ENCODE results near the gene MED27.

The MED27 gene

DNA sequence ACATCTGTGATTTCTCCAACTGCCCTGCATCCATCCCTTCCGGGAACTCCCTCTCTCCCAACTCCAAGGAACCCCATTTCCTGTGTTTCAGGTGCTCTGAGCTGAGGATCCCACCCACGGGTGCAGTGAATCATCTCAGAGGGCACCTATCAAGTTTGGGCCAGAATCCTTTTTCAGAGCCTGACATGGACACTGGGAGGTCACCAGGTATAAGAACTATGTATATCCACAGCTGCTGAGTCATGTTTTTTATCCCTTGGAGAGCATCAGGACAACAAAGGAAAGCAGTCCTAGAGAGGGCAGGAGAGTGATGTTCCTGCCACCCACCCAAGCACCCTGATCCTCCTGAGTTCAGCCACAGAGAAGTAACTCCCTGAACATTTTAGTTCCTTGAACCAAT lies 3.8 kb downstream of the MED27 start:
- TF ChIP-seq EP300 (IDR thresholded peaks at IDR 0.05; ENCODE audit: borderline replicate concordance), result no peak
- TF ChIP-seq TAF1 (IDR thresholded peaks at IDR 0.05; ENCODE audit: low read depth), result no peak

DNA sequence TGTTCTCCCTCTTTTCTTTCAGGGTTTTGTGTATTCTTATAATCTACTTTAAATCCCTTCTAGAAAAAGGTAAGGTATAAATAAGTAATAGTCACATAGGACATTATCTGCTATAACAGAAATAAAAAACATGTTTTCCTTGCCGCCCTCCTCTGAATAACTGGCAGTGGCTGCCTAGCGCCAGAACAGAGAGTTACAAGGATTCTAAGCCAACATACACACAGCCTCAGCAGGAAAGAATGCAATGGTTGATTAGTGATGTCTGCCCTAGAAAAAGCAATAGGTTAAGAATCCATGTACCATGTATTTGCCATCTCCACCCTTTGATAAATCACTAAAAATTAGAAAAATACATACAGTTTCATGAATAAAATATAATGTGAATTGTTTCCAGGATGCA lies 4.9 kb downstream of the MED27 start:
- TF ChIP-seq ZBTB7A (IDR thresholded peaks at IDR 0.05; ENCODE audit: low read depth) (no peak), EGR1 (IDR thresholded peaks at IDR 0.05) (no peak), CEBPB (IDR thresholded peaks at IDR 0.05) (no peak), CREB1 (IDR thresholded peaks at IDR 0.05; ENCODE audit: low read depth) (no peak), YY1 (IDR thresholded peaks at IDR 0.05; ENCODE audit: low read depth) (no peak), RAD21 (IDR thresholded peaks at IDR 0.05; ENCODE audit: low read depth) (no peak), TEAD4 (IDR thresholded peaks at IDR 0.05) (no peak), FOXM1 (IDR thresholded peaks at IDR 0.05; ENCODE audit: borderline replicate concordance, low read depth) (no peak), NFIC (IDR thresholded peaks at IDR 0.05) (no peak)
- TF ChIP-seq, protein P1, sequence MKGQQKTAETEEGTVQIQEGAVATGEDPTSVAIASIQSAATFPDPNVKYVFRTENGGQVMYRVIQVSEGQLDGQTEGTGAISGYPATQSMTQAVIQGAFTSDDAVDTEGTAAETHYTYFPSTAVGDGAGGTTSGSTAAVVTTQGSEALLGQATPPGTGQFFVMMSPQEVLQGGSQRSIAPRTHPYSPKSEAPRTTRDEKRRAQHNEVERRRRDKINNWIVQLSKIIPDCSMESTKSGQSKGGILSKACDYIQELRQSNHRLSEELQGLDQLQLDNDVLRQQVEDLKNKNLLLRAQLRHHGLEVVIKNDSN (IDR thresholded peaks at IDR 0.05), result no peak
- TF ChIP-seq, protein P2, sequence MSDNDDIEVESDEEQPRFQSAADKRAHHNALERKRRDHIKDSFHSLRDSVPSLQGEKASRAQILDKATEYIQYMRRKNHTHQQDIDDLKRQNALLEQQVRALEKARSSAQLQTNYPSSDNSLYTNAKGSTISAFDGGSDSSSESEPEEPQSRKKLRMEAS (IDR thresholded peaks at IDR 0.05), result no peak

DNA sequence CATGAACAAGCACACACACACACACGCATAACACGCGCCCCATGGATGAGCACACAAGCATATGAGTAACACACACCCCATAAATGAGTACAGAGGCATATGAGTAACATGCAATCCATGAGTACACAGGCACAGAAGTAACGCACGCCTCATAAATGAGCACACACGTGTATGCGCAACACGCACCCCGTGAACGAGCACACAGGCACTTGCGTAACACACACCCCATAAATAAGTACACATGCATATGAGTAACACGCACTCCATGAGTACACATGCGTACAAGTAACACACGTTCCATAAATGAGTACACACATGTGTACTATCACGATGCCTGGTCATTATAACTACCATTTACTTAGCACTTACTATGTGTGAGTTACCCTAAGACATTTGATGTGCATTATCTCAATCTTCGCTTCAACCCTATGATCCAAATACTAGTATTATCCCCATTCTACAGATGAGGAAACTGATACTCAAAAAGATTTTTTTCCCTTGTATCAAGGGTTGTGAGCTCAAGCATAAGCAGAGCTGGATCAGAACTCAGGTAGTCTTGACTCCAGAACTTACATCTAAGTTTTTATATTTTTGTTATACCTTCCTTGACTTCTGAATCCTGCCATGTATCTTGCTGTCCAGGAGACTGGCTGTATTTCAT lies 7.7 kb downstream of the MED27 start:
- no peak for TF ChIP-seq EGR1 (IDR thresholded peaks at IDR 0.05)
- TF ChIP-seq TEAD4 (IDR thresholded peaks at IDR 0.05), result no peak
- no peak for TF ChIP-seq EP300 (IDR thresholded peaks at IDR 0.05; ENCODE audit: borderline replicate concordance)
- no peak for TF ChIP-seq FOXM1 (IDR thresholded peaks at IDR 0.05; ENCODE audit: borderline replicate concordance, low read depth)

DNA sequence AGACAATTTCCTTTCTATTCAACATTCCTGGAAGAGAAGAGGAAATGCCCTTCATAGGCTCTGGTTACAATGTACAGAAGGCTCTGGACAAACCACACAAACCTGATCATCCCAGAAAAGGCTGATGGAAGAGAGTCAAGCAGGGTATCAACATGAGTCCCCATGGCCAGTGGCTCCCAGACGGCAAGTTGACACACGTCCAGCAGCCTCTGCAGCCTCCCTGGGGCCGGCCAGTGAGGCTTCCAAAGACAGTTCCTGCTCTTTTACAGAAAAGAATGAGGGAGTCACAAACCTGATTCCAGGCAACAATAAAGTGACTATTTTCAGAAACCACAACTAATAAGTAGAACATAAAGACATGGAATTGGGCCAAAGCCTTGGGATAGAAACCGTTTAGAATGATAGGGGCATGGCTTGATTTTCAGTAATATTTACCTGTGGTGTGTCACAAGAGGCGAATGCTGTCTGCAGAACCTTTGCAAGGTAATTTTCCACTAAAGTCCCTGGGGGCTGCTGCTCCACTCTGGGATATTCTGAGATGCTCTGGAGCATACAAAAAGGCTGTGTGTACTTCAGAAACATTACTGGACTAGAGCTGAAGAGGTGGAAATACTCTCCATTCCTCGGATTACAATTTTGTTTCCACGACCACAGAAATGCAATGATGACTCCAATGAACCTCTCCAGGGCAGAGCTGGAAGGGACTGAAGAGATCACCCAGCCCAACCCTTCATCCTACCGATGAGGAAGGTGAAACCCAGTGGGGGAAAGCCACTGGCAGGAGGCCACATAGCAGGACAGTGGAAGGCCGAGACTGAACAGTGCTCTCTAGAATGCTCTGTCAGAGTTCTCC lies 10.4 kb downstream of the MED27 start:
- TF ChIP-seq, protein P3, sequence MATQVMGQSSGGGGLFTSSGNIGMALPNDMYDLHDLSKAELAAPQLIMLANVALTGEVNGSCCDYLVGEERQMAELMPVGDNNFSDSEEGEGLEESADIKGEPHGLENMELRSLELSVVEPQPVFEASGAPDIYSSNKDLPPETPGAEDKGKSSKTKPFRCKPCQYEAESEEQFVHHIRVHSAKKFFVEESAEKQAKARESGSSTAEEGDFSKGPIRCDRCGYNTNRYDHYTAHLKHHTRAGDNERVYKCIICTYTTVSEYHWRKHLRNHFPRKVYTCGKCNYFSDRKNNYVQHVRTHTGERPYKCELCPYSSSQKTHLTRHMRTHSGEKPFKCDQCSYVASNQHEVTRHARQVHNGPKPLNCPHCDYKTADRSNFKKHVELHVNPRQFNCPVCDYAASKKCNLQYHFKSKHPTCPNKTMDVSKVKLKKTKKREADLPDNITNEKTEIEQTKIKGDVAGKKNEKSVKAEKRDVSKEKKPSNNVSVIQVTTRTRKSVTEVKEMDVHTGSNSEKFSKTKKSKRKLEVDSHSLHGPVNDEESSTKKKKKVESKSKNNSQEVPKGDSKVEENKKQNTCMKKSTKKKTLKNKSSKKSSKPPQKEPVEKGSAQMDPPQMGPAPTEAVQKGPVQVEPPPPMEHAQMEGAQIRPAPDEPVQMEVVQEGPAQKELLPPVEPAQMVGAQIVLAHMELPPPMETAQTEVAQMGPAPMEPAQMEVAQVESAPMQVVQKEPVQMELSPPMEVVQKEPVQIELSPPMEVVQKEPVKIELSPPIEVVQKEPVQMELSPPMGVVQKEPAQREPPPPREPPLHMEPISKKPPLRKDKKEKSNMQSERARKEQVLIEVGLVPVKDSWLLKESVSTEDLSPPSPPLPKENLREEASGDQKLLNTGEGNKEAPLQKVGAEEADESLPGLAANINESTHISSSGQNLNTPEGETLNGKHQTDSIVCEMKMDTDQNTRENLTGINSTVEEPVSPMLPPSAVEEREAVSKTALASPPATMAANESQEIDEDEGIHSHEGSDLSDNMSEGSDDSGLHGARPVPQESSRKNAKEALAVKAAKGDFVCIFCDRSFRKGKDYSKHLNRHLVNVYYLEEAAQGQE (IDR thresholded peaks at IDR 0.05; ENCODE audit: low read depth), result no peak
- TF ChIP-seq, protein P2 (IDR thresholded peaks at IDR 0.05), result no peak
- TF ChIP-seq RAD21 (IDR thresholded peaks at IDR 0.05; ENCODE audit: low read depth) (no peak), YY1 (IDR thresholded peaks at IDR 0.05; ENCODE audit: low read depth) (no peak), TCF12 (IDR thresholded peaks at IDR 0.05; ENCODE audit: low read depth) (no peak), EGR1 (IDR thresholded peaks at IDR 0.05) (no peak), CREB1 (IDR thresholded peaks at IDR 0.05; ENCODE audit: low read depth) (no peak), TAF1 (IDR thresholded peaks at IDR 0.05; ENCODE audit: low read depth) (no peak), NFIC (IDR thresholded peaks at IDR 0.05) (no peak), TEAD4 (IDR thresholded peaks at IDR 0.05) (no peak), EP300 (IDR thresholded peaks at IDR 0.05; ENCODE audit: borderline replicate concordance) (no peak), FOXM1 (IDR thresholded peaks at IDR 0.05; ENCODE audit: borderline replicate concordance, low read depth) (no peak), CEBPB (IDR thresholded peaks at IDR 0.05) (no peak)
- TF ChIP-seq, protein P1 (IDR thresholded peaks at IDR 0.05), result no peak

DNA sequence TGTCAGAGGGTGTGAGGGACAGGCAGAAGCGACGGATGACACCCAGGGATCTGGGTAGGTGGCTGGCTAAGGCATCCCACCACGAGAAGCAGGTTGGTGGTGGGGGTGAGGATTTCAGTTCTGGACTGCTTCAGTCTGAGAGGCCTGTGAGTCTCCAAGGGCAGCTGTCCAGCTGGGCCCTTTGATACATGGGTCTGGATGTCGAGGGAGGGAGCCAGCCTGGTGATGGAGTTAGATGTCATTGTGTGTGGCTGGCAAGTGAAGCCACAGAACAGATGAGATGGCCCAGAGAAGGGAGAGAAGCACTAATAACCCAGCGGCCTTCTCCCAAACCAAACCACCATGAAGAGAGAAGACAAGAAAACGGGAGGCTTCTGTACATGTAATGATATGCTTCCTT lies 11.1 kb downstream of the MED27 start:
- no peak for TF ChIP-seq EGR1 (IDR thresholded peaks at IDR 0.05)
- TF ChIP-seq, protein P2 (IDR thresholded peaks at IDR 0.05), result no peak
- no peak for TF ChIP-seq FOXM1 (IDR thresholded peaks at IDR 0.05; ENCODE audit: borderline replicate concordance, low read depth)
- TF ChIP-seq CEBPB (IDR thresholded peaks at IDR 0.05), result no peak
- no peak for TF ChIP-seq TEAD4 (IDR thresholded peaks at IDR 0.05)
- TF ChIP-seq TAF1 (IDR thresholded peaks at IDR 0.05; ENCODE audit: low read depth), result no peak
- no peak for TF ChIP-seq RAD21 (IDR thresholded peaks at IDR 0.05; ENCODE audit: low read depth)
- TF ChIP-seq YY1 (IDR thresholded peaks at IDR 0.05; ENCODE audit: low read depth), result no peak
- no peak for TF ChIP-seq TCF12 (IDR thresholded peaks at IDR 0.05; ENCODE audit: low read depth)
- no peak for TF ChIP-seq CREB1 (IDR thresholded peaks at IDR 0.05; ENCODE audit: low read depth)
- TF ChIP-seq EP300 (IDR thresholded peaks at IDR 0.05; ENCODE audit: borderline replicate concordance), result no peak
- no peak for TF ChIP-seq ZBTB7A (IDR thresholded peaks at IDR 0.05; ENCODE audit: low read depth)
- no peak for TF ChIP-seq NFIC (IDR thresholded peaks at IDR 0.05)
- TF ChIP-seq, protein P3 (IDR thresholded peaks at IDR 0.05; ENCODE audit: low read depth), result no peak
- TF ChIP-seq, protein P1 (IDR thresholded peaks at IDR 0.05), result no peak

Measured in Ishikawa (cell line).